Stimulated activated CD4-positive, alpha-beta T cell treated with anti-CD3 and anti-CD28 coated beads, Interleukin-12 subunit alpha, Interleukin-12 subunit beta, amount 100 ng/mL, for 24 hours (primary cell): Measurements from ENCODE around the gene EDN2.

Experiments used
- DNase-seq, 2 experiments: peaks; one replicate each; pipeline ENCODE4 v3.0.0-alpha.2; 2020; ENCODE audit warnings: low read depth in 2 of 2

EDN2 gene

GRCh38 chr1:41483001-41483850 lies 1.3 kb downstream of the EDN2 start:
- DNase-seq, result no peak

- DNase-seq, result no peak
Measured at GRCh38 chr1:41482001-41482765, 2.3 kb downstream of the EDN2 start.

GRCh38 chr1:41481109-41481775 lies 3.2 kb downstream of the EDN2 start:
- no peak for DNase-seq

GRCh38 chr1:41480204-41481108 lies 4.0 kb downstream of the EDN2 start:
- no peak for DNase-seq

- no peak for DNase-seq
Measured at GRCh38 chr1:41479808-41480160, 4.7 kb downstream of the EDN2 start.

GRCh38 chr1:41479000-41479807 lies 5.3 kb downstream of the EDN2 start:
- DNase-seq, result no peak

GRCh38 chr1:41478118-41478748 lies 6.2 kb downstream of the EDN2 start:
- no peak for DNase-seq

GRCh38 chr1:41476807-41477361 lies 7.6 kb downstream of the EDN2 start:
- no peak for DNase-seq

GRCh38 chr1:41475859-41476567 lies 8.5 kb downstream of the EDN2 start:
- DNase-seq, result no peak

- no peak for DNase-seq
Measured at GRCh38 chr1:41475346-41475745, 9.1 kb downstream of the EDN2 start.

GRCh38 chr1:41474490-41475271 lies 9.8 kb downstream of the EDN2 start:
- no peak for DNase-seq

- no peak for DNase-seq
Measured at GRCh38 chr1:41473738-41474362, 10.6 kb downstream of the EDN2 start.

- DNase-seq, result no peak
Measured at GRCh38 chr1:41471658-41472057, 12.8 kb downstream of the EDN2 start.

- no peak for DNase-seq
Measured at GRCh38 chr1:41469706-41470105, 14.8 kb downstream of the EDN2 start.

GRCh38 chr1:41468122-41468762 lies 16.2 kb downstream of the EDN2 start:
- no peak for DNase-seq

GRCh38 chr1:41467673-41468072 lies 16.8 kb downstream of the EDN2 start:
- no peak for DNase-seq

GRCh38 chr1:41466146-41466545 lies 18.3 kb downstream of the EDN2 start:
- no peak for DNase-seq
